DOHH2 (cell line): ENCODE results near the gene LAMC3.

ENCODE experiments used
- H3F3A ChIP-seq: fragments of 200-600 bp; sonication (generic), shearing (Covaris generic); 2 replicates; pipeline ENCODE4 v1.6.0; 2016; ENCODE audit warnings: antibody characterized with exemption, mild to moderate bottlenecking; ENCODE audit not compliant: control insufficient read depth, insufficient read depth
- H3K27ac ChIP-seq: fragments of 200-600 bp; sonication (generic); 2 replicates; pipeline ENCODE4 v1.5.1; 2014; ENCODE audit warnings: low read depth, mild to moderate bottlenecking, low read length, moderate library complexity
- H3K27me3 ChIP-seq: fragments of 200-600 bp; sonication (generic); 2 replicates; pipeline ENCODE4 v1.6.1; 2014; ENCODE audit warnings: mild to moderate bottlenecking, low read length, mixed read lengths; ENCODE audit not compliant: control insufficient read depth
- H3K36me3 ChIP-seq: fragments of 200-600 bp; sonication (generic); 2 replicates; pipeline ENCODE4 v1.6.1; 2014; ENCODE audit warnings: mild to moderate bottlenecking, low read length, moderate library complexity, mixed read lengths; ENCODE audit not compliant: control insufficient read depth
- H3K4me1 ChIP-seq: fragments of 200-600 bp; sonication (generic); 2 replicates; pipeline ENCODE4 v1.6.1; 2014; ENCODE audit warnings: mild to moderate bottlenecking, low read length, mixed read lengths; ENCODE audit not compliant: control insufficient read depth
- H3K4me2 ChIP-seq: fragments of 200-600 bp; sonication (generic); 2 replicates; pipeline ENCODE4 v1.6.0; 2014; ENCODE audit warnings: mild to moderate bottlenecking, low read length, moderate library complexity
- H3K4me3 ChIP-seq: fragments of 200-600 bp; sonication (generic); 2 replicates; pipeline ENCODE4 v1.5.1; 2014; ENCODE audit warnings: mild to moderate bottlenecking, low read length, mixed read lengths
- H3K79me2 ChIP-seq: fragments of 200-600 bp; sonication (generic); 2 replicates; pipeline ENCODE4 v1.6.1; 2014; ENCODE audit warnings: mild to moderate bottlenecking, low read length, mixed read lengths; ENCODE audit not compliant: control insufficient read depth
- H3K9me2 ChIP-seq: fragments of 200-600 bp; sonication (generic); replicated peaks from 2 replicates; pipeline ENCODE4 v1.6.1; 2014; ENCODE audit warnings: mild to moderate bottlenecking, low read length, mixed read lengths; ENCODE audit not compliant: control insufficient read depth
- H3K9me3 ChIP-seq: fragments of 200-600 bp; sonication (generic); 2 replicates; pipeline ENCODE4 v1.6.1; 2014; ENCODE audit warnings: antibody characterized with exemption, low read length, mixed read lengths; ENCODE audit not compliant: control insufficient read depth, insufficient read depth
- H4K20me1 ChIP-seq: fragments of 200-600 bp; sonication (generic); 2 replicates; pipeline ENCODE4 v1.6.0; 2014; ENCODE audit warnings: low read depth, mild to moderate bottlenecking, antibody characterized with exemption, low read length, moderate library complexity; ENCODE audit not compliant: control insufficient read depth, insufficient read depth
- EZH2phosphoT487 ChIP-seq: fragments of 200-600 bp; sonication (generic); IDR thresholded peaks from 2 replicates; pipeline ENCODE4 v1.6.1; 2017; ENCODE audit warnings: borderline replicate concordance, mild to moderate bottlenecking, antibody characterized with exemption, low read length, moderate library complexity, mixed read lengths
- TF ChIP-seq, protein P1 (sequence below): fragments of 200-600 bp; sonication (generic); IDR thresholded peaks from one replicate; pipeline ENCODE4 v1.5.1; 2014; ENCODE audit warnings: antibody characterized with exemption, mild to moderate bottlenecking, low read depth, low read length; ENCODE audit not compliant: poor library complexity, severe bottlenecking

The LAMC3 gene

DNA sequence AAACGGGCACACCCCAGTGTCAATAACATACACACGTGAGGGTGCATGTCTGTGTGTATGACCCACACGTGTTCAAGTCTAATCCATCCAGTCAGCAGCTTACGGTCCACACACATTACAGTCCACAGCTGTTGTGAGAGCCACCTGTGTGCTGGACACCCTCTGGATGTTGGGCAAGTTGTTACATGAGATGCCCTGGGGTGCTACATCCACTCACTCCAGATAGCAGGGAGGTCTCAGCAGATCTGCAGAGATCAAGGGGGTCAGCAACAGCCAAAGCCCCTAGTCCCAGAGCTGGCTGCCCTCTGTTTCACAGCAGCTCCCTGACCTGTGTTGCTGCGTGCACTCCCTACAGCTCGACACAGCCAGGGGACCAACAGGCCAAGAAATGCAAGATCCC, 83.1 kb downstream of the LAMC3 start:
- Histone ChIP-seq H3K9me3 (no peaks in the 10 kb centered on the region), H3K9me2 (no peaks in the 10 kb centered on the region), H3K79me2 (no peaks in the 10 kb centered on the region), H3K27me3 (peaks cover 16% of the 10 kb centered on the region), H3K27ac (no peak overlapping the region), H3K36me3 (no peaks in the 10 kb centered on the region), H3K4me2 (no peak overlapping the region), H4K20me1 (no peaks in the 10 kb centered on the region), H3K4me1 (no peaks in the 10 kb centered on the region), H3F3A (no peaks in the 10 kb centered on the region), H3K4me3 (no peak overlapping the region)
- TF ChIP-seq, protein P1, sequence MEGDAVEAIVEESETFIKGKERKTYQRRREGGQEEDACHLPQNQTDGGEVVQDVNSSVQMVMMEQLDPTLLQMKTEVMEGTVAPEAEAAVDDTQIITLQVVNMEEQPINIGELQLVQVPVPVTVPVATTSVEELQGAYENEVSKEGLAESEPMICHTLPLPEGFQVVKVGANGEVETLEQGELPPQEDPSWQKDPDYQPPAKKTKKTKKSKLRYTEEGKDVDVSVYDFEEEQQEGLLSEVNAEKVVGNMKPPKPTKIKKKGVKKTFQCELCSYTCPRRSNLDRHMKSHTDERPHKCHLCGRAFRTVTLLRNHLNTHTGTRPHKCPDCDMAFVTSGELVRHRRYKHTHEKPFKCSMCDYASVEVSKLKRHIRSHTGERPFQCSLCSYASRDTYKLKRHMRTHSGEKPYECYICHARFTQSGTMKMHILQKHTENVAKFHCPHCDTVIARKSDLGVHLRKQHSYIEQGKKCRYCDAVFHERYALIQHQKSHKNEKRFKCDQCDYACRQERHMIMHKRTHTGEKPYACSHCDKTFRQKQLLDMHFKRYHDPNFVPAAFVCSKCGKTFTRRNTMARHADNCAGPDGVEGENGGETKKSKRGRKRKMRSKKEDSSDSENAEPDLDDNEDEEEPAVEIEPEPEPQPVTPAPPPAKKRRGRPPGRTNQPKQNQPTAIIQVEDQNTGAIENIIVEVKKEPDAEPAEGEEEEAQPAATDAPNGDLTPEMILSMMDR: no peak
- TF ChIP-seq EZH2phosphoT487: no peak

DNA sequence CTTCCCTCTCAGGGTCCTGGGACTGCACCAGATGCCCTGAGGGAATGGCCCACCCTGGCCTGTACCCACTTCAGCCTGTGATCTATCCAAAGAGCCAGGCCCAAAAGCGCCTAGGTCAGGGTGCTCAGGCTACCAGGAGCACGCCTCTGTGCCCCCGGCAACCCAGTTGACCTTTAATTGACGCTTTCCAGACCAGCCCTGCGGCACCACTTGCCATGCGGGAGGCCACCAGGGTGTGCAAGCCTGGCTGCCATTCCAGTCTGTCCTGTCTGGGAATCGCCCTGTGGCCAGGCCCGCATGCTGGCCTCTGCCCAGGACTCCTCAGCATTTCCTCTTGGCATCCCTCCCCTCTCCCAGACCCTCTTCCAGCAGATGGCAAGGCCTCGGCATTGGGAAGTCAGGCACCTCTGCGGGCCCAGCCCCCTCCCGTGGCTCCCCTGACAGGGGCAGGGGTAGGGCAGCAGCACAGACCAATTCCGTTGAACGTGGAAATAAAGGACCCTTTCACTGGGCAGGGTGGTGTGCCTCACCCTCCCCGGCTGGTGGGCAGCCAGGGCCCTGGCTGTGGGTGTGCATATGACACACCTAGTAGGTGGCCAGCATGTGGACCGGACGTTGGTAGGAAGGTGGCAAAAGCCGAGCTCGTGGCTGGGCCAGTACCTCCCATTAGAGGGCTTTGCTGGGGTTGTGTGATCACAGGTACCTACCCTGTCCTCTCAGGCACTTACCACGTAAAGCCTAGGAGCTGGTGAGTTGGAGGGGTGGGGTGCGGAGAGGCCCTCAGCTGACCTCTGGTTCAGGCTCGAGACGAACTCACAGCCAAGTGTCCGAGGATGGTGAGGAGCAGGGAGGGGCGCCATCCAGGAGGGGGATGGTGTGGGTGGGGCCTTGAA, 83.8 kb downstream of the LAMC3 start:
- no peak overlapping the region for H3K4me3 ChIP-seq
- no peaks in the 10 kb centered on the region for H3K36me3 ChIP-seq
- TF ChIP-seq, protein P1: no peak
- TF ChIP-seq EZH2phosphoT487: no peak
- peaks cover 23% of the 10 kb centered on the region for H3K27me3 ChIP-seq
- H3K9me2 ChIP-seq: no peaks in the 10 kb centered on the region
- H3K79me2 ChIP-seq: no peaks in the 10 kb centered on the region
- no peak overlapping the region for H3K4me2 ChIP-seq
- H4K20me1 ChIP-seq: no peaks in the 10 kb centered on the region
- H3K27ac ChIP-seq: no peak overlapping the region
- no peaks in the 10 kb centered on the region for H3K9me3 ChIP-seq
- H3K4me1 ChIP-seq: no peaks in the 10 kb centered on the region
- H3F3A ChIP-seq: no peaks in the 10 kb centered on the region

DNA sequence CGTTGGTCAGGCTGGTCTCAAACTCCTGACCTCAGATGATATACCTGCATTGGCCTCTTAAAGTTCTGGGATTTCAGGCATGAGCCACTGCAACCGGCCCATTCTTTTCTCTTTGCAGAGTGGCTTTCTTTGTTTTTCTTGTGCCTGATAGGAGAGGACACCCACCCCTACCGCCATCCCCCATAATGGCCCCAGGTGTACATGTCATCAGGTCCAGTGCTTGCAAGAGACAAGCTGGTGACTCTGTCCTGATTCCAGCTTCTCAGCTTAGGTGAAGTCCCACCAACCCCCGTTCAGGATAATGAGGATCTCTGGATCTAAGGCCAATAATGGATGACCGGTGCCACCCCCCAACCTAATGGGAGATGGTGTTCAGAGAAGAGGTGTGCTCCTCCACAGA, 85.0 kb downstream of the LAMC3 start:
- Histone ChIP-seq H3K27ac (no peak overlapping the region), H3K79me2 (no peaks in the 10 kb centered on the region), H3F3A (no peaks in the 10 kb centered on the region), H3K9me3 (no peaks in the 10 kb centered on the region), H4K20me1 (no peaks in the 10 kb centered on the region), H3K36me3 (no peaks in the 10 kb centered on the region), H3K27me3 (peaks cover 30% of the 10 kb centered on the region), H3K4me2 (no peak overlapping the region), H3K4me3 (no peak overlapping the region), H3K9me2 (no peaks in the 10 kb centered on the region), H3K4me1 (no peaks in the 10 kb centered on the region)
- no peak for TF ChIP-seq EZH2phosphoT487
- TF ChIP-seq, protein P1: no peak
